HG03196 (cell line): Measurements from ENCODE around the gene EGLN3.

Experiments used
- ATAC-seq: cut with Tn5 transposase; IDR thresholded peaks from one replicate; pipeline ENCODE4 v1.9.1; 2021; ENCODE audit not compliant: unreplicated experiment

Gene EGLN3

DNA sequence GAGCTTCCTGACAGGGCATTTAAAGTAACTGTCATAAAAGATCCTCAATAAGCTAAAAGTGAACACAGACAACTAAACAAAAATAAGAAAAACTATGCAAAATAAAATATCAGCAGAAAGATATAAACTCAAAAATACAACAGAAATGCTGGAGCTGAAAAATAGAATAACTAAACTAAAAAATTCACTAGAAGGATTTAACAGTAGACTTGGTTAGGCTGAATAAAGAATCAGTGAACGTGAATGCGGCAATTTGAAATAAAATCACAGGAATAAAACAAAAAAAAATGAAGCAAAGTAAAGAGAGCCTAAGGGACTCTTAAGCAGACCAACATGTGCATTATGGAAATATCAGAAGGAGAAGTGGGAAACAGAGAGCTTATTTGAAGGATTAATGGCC lies 74.6 kb downstream of the EGLN3 start:
- ATAC-seq: no peak
